HUES48 (cell line): ENCODE results near the gene HBG2.

Source experiments
- H3K27ac ChIP-seq: one replicate; pipeline ENCODE4 v1.7.0; 2013; ENCODE audit warnings: low read depth, low read length, inconsistent platforms
- H3K27me3 ChIP-seq: 2 replicates; pipeline ENCODE4 v1.6.1; 2013; ENCODE audit warnings: mild to moderate bottlenecking, low read length; ENCODE audit not compliant: control insufficient read depth, insufficient read depth
- H3K36me3 ChIP-seq: 2 replicates; pipeline ENCODE4 v1.6.1; 2013; ENCODE audit warnings: low read length; ENCODE audit not compliant: control insufficient read depth, insufficient read depth
- H3K4me1 ChIP-seq: 2 replicates; pipeline ENCODE4 v1.6.1; 2013; ENCODE audit warnings: mild to moderate bottlenecking, low read length; ENCODE audit not compliant: control insufficient read depth, insufficient read depth
- H3K4me3 ChIP-seq: 2 replicates; pipeline ENCODE4 v1.5.1; 2013; ENCODE audit warnings: mild to moderate bottlenecking, low read depth, low read length
- H3K9ac ChIP-seq: 2 replicates; pipeline ENCODE4 v1.6.1; 2013; ENCODE audit warnings: mild to moderate bottlenecking, low read depth, low read length, moderate library complexity
- H3K9me3 ChIP-seq: 2 replicates; pipeline ENCODE4 v1.6.1; 2013; ENCODE audit warnings: low read length; ENCODE audit not compliant: control insufficient read depth, insufficient read depth

The HBG2 gene

GRCh38 chr11:5238486-5238885 is 16.1 kb downstream of the HBG2 start:
- Histone ChIP-seq H3K9ac (no peak overlapping the region), H3K27ac (no peak overlapping the region), H3K4me3 (no peak overlapping the region), H3K36me3 (no peaks in the 10 kb centered on the region), H3K27me3 (no peaks in the 10 kb centered on the region), H3K9me3 (no peaks in the 10 kb centered on the region), H3K4me1 (no peaks in the 10 kb centered on the region)

- Histone ChIP-seq H3K4me1 (no peaks in the 10 kb centered on the region), H3K9ac (no peak overlapping the region), H3K36me3 (no peaks in the 10 kb centered on the region), H3K27ac (no peak overlapping the region), H3K9me3 (no peaks in the 10 kb centered on the region), H3K4me3 (no peak overlapping the region), H3K27me3 (no peaks in the 10 kb centered on the region)
Measured at GRCh38 chr11:5237420-5237819, 17.2 kb downstream of the HBG2 start.

GRCh38 chr11:5235364-5236095 is 19.1 kb downstream of the HBG2 start:
- H3K4me3 ChIP-seq = no peak overlapping the region
- no peaks in the 10 kb centered on the region for H3K9me3 ChIP-seq
- no peak overlapping the region for H3K27ac ChIP-seq
- no peaks in the 10 kb centered on the region for H3K36me3 ChIP-seq
- no peak overlapping the region for H3K9ac ChIP-seq
- no peaks in the 10 kb centered on the region for H3K27me3 ChIP-seq
- H3K4me1 ChIP-seq = no peaks in the 10 kb centered on the region

GRCh38 chr11:5234381-5234834 is 20.2 kb downstream of the HBG2 start, which contains the start of gene HBD:
HBD (minus strand) TSS chr11:5234483; CDS start chr11:5234433, 50 bp downstream.
- no peaks in the 10 kb centered on the region for H3K9me3 ChIP-seq

GRCh38 chr11:5233307-5233706 is 21.3 kb downstream of the HBG2 start:
- no peaks in the 10 kb centered on the region for H3K4me1 ChIP-seq
- H3K27ac ChIP-seq = no peak overlapping the region

More at GRCh38 chr11:5234381-5234834, 20.2 kb downstream of the HBG2 start, which contains the start of gene HBD:
- H3K27ac ChIP-seq = no peak within 1 kb of the TSS
- no peak within 1 kb of the TSS for H3K9ac ChIP-seq
- H3K4me1 ChIP-seq = no peaks in the 10 kb centered on the region
- H3K27me3 ChIP-seq = no peaks in the 10 kb centered on the region
- no peak within 1 kb of the TSS for H3K4me3 ChIP-seq
- no peaks in the 10 kb centered on the region for H3K36me3 ChIP-seq

GRCh38 chr11:5232821-5233220 is 21.8 kb downstream of the HBG2 start:
- Histone ChIP-seq H3K4me1 (no peaks in the 10 kb centered on the region), H3K4me3 (no peak overlapping the region), H3K27ac (no peak overlapping the region), H3K36me3 (no peaks in the 10 kb centered on the region), H3K9ac (no peak overlapping the region), H3K9me3 (no peaks in the 10 kb centered on the region), H3K27me3 (no peaks in the 10 kb centered on the region)

More at GRCh38 chr11:5233307-5233706, 21.3 kb downstream of the HBG2 start:
- no peaks in the 10 kb centered on the region for H3K27me3 ChIP-seq
- H3K36me3 ChIP-seq = no peaks in the 10 kb centered on the region
- no peak overlapping the region for H3K4me3 ChIP-seq
- no peak overlapping the region for H3K9ac ChIP-seq
- H3K9me3 ChIP-seq = no peaks in the 10 kb centered on the region

GRCh38 chr11:5232176-5232575 is 22.4 kb downstream of the HBG2 start:
- no peaks in the 10 kb centered on the region for H3K36me3 ChIP-seq
- H3K4me1 ChIP-seq = no peaks in the 10 kb centered on the region
- H3K4me3 ChIP-seq = no peak overlapping the region
- no peaks in the 10 kb centered on the region for H3K27me3 ChIP-seq
- H3K9ac ChIP-seq = no peak overlapping the region
- H3K9me3 ChIP-seq = no peaks in the 10 kb centered on the region
- H3K27ac ChIP-seq = no peak overlapping the region

- no peaks in the 10 kb centered on the region for H3K9me3 ChIP-seq
- no peak overlapping the region for H3K27ac ChIP-seq
Measured at GRCh38 chr11:5231111-5231510, 23.5 kb downstream of the HBG2 start.

GRCh38 chr11:5230266-5230665 is 24.3 kb downstream of the HBG2 start:
- H3K4me1 ChIP-seq = no peaks in the 10 kb centered on the region
- no peak overlapping the region for H3K9ac ChIP-seq
- no peak overlapping the region for H3K4me3 ChIP-seq
- no peaks in the 10 kb centered on the region for H3K27me3 ChIP-seq
- no peaks in the 10 kb centered on the region for H3K36me3 ChIP-seq
- H3K27ac ChIP-seq = no peak overlapping the region
- no peaks in the 10 kb centered on the region for H3K9me3 ChIP-seq

More at GRCh38 chr11:5231111-5231510, 23.5 kb downstream of the HBG2 start:
- Histone ChIP-seq H3K36me3 (no peaks in the 10 kb centered on the region), H3K4me3 (no peak overlapping the region), H3K4me1 (no peaks in the 10 kb centered on the region), H3K27me3 (no peaks in the 10 kb centered on the region), H3K9ac (no peak overlapping the region)

- no peak overlapping the region for H3K27ac ChIP-seq
- no peaks in the 10 kb centered on the region for H3K4me1 ChIP-seq
- no peak overlapping the region for H3K4me3 ChIP-seq
- no peaks in the 10 kb centered on the region for H3K27me3 ChIP-seq
- no peaks in the 10 kb centered on the region for H3K36me3 ChIP-seq
- no peak overlapping the region for H3K9ac ChIP-seq
- no peaks in the 10 kb centered on the region for H3K9me3 ChIP-seq
Measured at GRCh38 chr11:5229796-5230195, 24.8 kb downstream of the HBG2 start.

GRCh38 chr11:5229356-5229755 is 25.2 kb downstream of the HBG2 start:
- H3K27me3 ChIP-seq = no peaks in the 10 kb centered on the region
- no peaks in the 10 kb centered on the region for H3K4me1 ChIP-seq
- no peak overlapping the region for H3K4me3 ChIP-seq
- H3K27ac ChIP-seq = no peak overlapping the region
- H3K36me3 ChIP-seq = no peaks in the 10 kb centered on the region
- H3K9me3 ChIP-seq = no peaks in the 10 kb centered on the region
- H3K9ac ChIP-seq = no peak overlapping the region
